ENCODE measurements around the gene ECHS1. TPM values are rescaled to one million over a fixed set of nuclear protein-coding genes. Genes with fewer than 3 reads are reported as not detected.

Gene ECHS1
- polyA plus RNA-seq, 3 donors: 34.6 to 102 (median 85.1) TPM

GRCh38 chr10:133393401-133394063 is 20.4 kb upstream of the ECHS1 start:
- no peak for DNase-seq

DNA sequence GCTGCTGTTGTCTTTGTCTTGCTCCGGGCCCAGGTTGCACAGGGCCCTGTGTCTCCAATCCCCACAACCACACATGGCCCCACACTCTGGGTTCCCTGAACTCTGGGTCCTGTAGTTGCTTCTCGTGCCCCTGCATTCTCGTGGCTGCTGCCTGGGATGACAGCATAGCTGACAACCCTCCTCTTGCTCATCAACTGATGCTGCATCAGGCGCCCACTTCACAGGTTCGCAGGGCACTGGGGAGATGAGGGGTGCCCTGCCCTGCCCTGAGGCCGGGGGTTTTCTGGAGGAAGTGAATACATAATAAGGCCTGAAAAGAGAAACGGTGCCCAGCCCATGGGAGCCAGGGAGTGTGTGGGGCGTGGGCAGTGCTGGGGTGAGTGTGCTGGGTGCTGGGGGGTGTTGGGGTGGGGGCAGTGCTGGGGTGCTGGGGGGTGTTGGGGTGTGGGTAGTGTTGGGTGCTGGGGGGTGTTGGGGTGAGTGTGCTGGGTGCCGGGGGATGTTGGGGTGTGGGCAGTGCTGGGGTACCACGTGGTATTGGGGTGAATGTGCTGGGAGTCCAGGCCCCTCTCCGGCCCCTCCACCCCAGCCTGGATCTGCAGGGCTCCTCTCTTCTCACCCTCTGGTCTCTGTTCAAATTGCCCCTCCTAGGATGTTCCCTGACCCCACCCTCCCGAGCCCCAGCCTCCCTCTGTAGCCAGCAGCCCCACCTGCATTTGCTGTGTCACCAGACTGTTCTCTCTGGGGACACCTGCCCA is 18.8 kb upstream of the ECHS1 start:
- no peak overlapping the region for H3K4me3 Mint-ChIP-seq
- no peaks in the 10 kb centered on the region for H3K27me3 ChIP-seq (ENCODE audit: control insufficient read depth in 2 of 2, insufficient read depth in 2 of 2, low read length in 2 of 2)
- no peak overlapping the region for H2AFZ ChIP-seq (ENCODE audit: insufficient read depth, low read depth, low read length, poor library complexity, severe bottlenecking)
- peak overlapping the region in 2 of 7 donors; percentile 35 to 77 for H3K27ac Mint-ChIP-seq
- peaks cover 37% of the 10 kb centered on the region for H3K4me1 Mint-ChIP-seq
- H3K9me3 ChIP-seq (replicated peaks in 1 of 2; ENCODE audit: control insufficient read depth in 1 of 2, insufficient read depth in 1 of 2, low read length in 2 of 2): no peaks in the 10 kb centered on the region
- peaks cover 0 to 2% (median under 1%) of the 10 kb centered on the region in 3 donors for H3K27me3 Mint-ChIP-seq (ENCODE audit: low read depth in 3 of 3)
- no peak for DNase-seq
- no peak overlapping the region for H3K27ac ChIP-seq (ENCODE audit: low read depth in 1 of 2, low read length in 2 of 2)
- no peak overlapping the region for H3K9ac ChIP-seq (ENCODE audit: insufficient read depth, low read length, poor library complexity, severe bottlenecking)
- no peak overlapping the region for H3K4me3 ChIP-seq (replicated peaks in 1 of 3; ENCODE audit: low read depth in 2 of 3, low read length in 3 of 3)
- H3K4me1 ChIP-seq (ENCODE audit: control insufficient read depth in 1 of 2, insufficient read depth in 2 of 2, low read length in 2 of 2): peaks cover 37 to 41% of the 10 kb centered on the region in 2 donors
- H3K9me3 Mint-ChIP-seq: peaks cover 0 to 2% (median 0%) of the 10 kb centered on the region in 7 donors
- no peak overlapping the region for H3K4me2 ChIP-seq (replicated peaks; ENCODE audit: extremely low read depth, low read length, poor library complexity, severe bottlenecking)
- H3K36me3 ChIP-seq (replicated peaks in 1 of 2; ENCODE audit: control insufficient read depth in 1 of 2, insufficient read depth in 2 of 2, low read length in 2 of 2): peaks cover 8 to 14% of the 10 kb centered on the region in 2 donors
- WGBS (ENCODE audit: insufficient coverage): 77% methylated on average over 3 of the region's 12 CpGs
- TF ChIP-seq, protein P1, sequence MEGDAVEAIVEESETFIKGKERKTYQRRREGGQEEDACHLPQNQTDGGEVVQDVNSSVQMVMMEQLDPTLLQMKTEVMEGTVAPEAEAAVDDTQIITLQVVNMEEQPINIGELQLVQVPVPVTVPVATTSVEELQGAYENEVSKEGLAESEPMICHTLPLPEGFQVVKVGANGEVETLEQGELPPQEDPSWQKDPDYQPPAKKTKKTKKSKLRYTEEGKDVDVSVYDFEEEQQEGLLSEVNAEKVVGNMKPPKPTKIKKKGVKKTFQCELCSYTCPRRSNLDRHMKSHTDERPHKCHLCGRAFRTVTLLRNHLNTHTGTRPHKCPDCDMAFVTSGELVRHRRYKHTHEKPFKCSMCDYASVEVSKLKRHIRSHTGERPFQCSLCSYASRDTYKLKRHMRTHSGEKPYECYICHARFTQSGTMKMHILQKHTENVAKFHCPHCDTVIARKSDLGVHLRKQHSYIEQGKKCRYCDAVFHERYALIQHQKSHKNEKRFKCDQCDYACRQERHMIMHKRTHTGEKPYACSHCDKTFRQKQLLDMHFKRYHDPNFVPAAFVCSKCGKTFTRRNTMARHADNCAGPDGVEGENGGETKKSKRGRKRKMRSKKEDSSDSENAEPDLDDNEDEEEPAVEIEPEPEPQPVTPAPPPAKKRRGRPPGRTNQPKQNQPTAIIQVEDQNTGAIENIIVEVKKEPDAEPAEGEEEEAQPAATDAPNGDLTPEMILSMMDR (IDR thresholded peaks at IDR 0.05): no peak
- H4K20me1 ChIP-seq (ENCODE audit: insufficient read depth, low read length): no peaks in the 10 kb centered on the region
- H3K79me2 ChIP-seq (ENCODE audit: insufficient read depth, low read length): peaks cover 20% of the 10 kb centered on the region
- peaks cover 11 to 12% of the 10 kb centered on the region in 2 donors for H3K36me3 Mint-ChIP-seq
- intact Hi-C loops (cut with micrococcal nuclease): no loop called here

More at GRCh38 chr10:133393401-133394063, 20.4 kb upstream of the ECHS1 start:
- TF ChIP-seq, protein P1 (IDR thresholded peaks at IDR 0.05): no peak
- no peaks in the 10 kb centered on the region for H4K20me1 ChIP-seq (ENCODE audit: insufficient read depth, low read length)
- H3K4me2 ChIP-seq (replicated peaks; ENCODE audit: extremely low read depth, low read length, poor library complexity, severe bottlenecking): peak overlapping the region; percentile 98
- H3K4me1 Mint-ChIP-seq: peaks cover 32% of the 10 kb centered on the region
- peak overlapping the region; percentile 20 to 92 (median 82) for H3K4me3 ChIP-seq (replicated peaks in 1 of 3; ENCODE audit: low read depth in 2 of 3, low read length in 3 of 3)
- H3K4me3 Mint-ChIP-seq: peak overlapping the region; percentile 84 to 94
- peak overlapping the region; percentile 81 for H3K9ac ChIP-seq (ENCODE audit: insufficient read depth, low read length, poor library complexity, severe bottlenecking)
- H2AFZ ChIP-seq (ENCODE audit: insufficient read depth, low read depth, low read length, poor library complexity, severe bottlenecking): peak overlapping the region; percentile 96
- H3K27ac ChIP-seq (ENCODE audit: low read depth in 1 of 2, low read length in 2 of 2): peak overlapping the region; percentile 16 to 90
- H3K79me2 ChIP-seq (ENCODE audit: insufficient read depth, low read length): peaks cover 22% of the 10 kb centered on the region
- intact Hi-C loops (cut with micrococcal nuclease): no loop called here
- H3K27me3 ChIP-seq (ENCODE audit: control insufficient read depth in 2 of 2, insufficient read depth in 2 of 2, low read length in 2 of 2): no peaks in the 10 kb centered on the region
- H3K9me3 ChIP-seq (replicated peaks in 1 of 2; ENCODE audit: control insufficient read depth in 1 of 2, insufficient read depth in 1 of 2, low read length in 2 of 2): no peaks in the 10 kb centered on the region
- peaks cover 0 to 3% (median 0%) of the 10 kb centered on the region in 7 donors for H3K9me3 Mint-ChIP-seq
- H3K4me1 ChIP-seq (ENCODE audit: control insufficient read depth in 1 of 2, insufficient read depth in 2 of 2, low read length in 2 of 2): peaks cover 33 to 37% of the 10 kb centered on the region in 2 donors
- H3K36me3 ChIP-seq (replicated peaks in 1 of 2; ENCODE audit: control insufficient read depth in 1 of 2, insufficient read depth in 2 of 2, low read length in 2 of 2): peaks cover 16 to 27% of the 10 kb centered on the region in 2 donors
- 19% methylated on average over 16 of the region's 27 CpGs for WGBS (ENCODE audit: insufficient coverage)
- H3K27me3 Mint-ChIP-seq (ENCODE audit: low read depth in 3 of 3): peaks cover 0 to 3% (median 2%) of the 10 kb centered on the region in 3 donors
- H3K27ac Mint-ChIP-seq: peak overlapping the region in 6 of 7 donors; percentile 63 to 87 (median 79)
- peaks cover 25 to 28% of the 10 kb centered on the region in 2 donors for H3K36me3 Mint-ChIP-seq

All from CD14-positive monocyte (primary cell).